Spleen (tissue), 11 donors: ENCODE data around the gene TRIM22. TPM values are rescaled to one million over a fixed set of nuclear protein-coding genes. Genes with fewer than 3 reads are reported as not detected.
A peak's percentile ranks its signal among the peaks of the same experiment; 100 is the strongest.
"Not testable (repeated sequence)": the region's sequence is repeated elsewhere in the genome, so short reads cannot be mapped to it uniquely, and the experiment has no call there.

Source experiments
- DNase-seq: peaks from one replicate; pipeline ENCODE4 v3.0.0-alpha.2; 2020
- H3K27ac ChIP-seq, 8 donors: fragments of 200-600 bp; sonication (generic) in 7 of 8; 1 replicate in 4 of 8; 2 replicates in 4 of 8; pipeline versions ENCODE4 v1.5.0 to v1.8.0; 2016 to 2021; ENCODE audit warnings: inconsistent platforms in 4 of 8, mild to moderate bottlenecking in 4 of 8, moderate library complexity in 1 of 8
- H3K27me3 ChIP-seq, 7 donors: fragments of 200-600 bp; sonication (generic) in 6 of 7; replicated peaks in 1 of 7; 1 replicate in 4 of 7; 2 replicates in 3 of 7; pipeline versions ENCODE4 v1.5.0 to v1.8.0; 2016 to 2021; ENCODE audit warnings: inconsistent platforms in 3 of 7, mild to moderate bottlenecking in 1 of 7
- H3K36me3 ChIP-seq, 6 donors: fragments of 200-600 bp; sonication (generic) in 5 of 6; 1 replicate in 4 of 6; 2 replicates in 2 of 6; pipeline versions ENCODE4 v1.5.0 to v1.8.0; 2016 to 2021; ENCODE audit warnings: inconsistent platforms in 2 of 6
- H3K4me1 ChIP-seq, 6 donors: fragments of 200-600 bp; sonication (generic) in 5 of 6; 1 replicate in 3 of 6; 2 replicates in 3 of 6; pipeline versions ENCODE4 v1.5.0 to v1.8.0; 2016 to 2021; ENCODE audit warnings: inconsistent platforms in 3 of 6
- H3K4me3 ChIP-seq, 8 donors: fragments of 200-600 bp; sonication (generic) in 7 of 8; 1 replicate in 4 of 8; 2 replicates in 4 of 8; pipeline versions ENCODE4 v1.5.0 to v1.8.0; 2016 to 2021; ENCODE audit warnings: inconsistent platforms in 4 of 8, mild to moderate bottlenecking in 4 of 8, moderate library complexity in 2 of 8
- H3K9me3 ChIP-seq, 8 donors: fragments of 200-600 bp; sonication (generic) in 7 of 8; 1 replicate in 4 of 8; 2 replicates in 4 of 8; pipeline versions ENCODE4 v1.5.0 to v1.8.0; 2016 to 2021; ENCODE audit warnings: inconsistent platforms in 4 of 8
- POLR2A ChIP-seq, 3 donors: fragments of 450-650 bp; IDR thresholded peaks; one replicate each; pipeline ENCODE4 v1.5.1; 2017; ENCODE audit warnings: antibody characterized with exemption in 3 of 3, mild to moderate bottlenecking in 1 of 3
- POLR2AphosphoS5 ChIP-seq, 3 donors: sonication (generic); formaldehyde crosslinking; IDR thresholded peaks; one replicate each; pipeline ENCODE4 v1.5.1; 2017; ENCODE audit warnings: antibody characterized with exemption in 3 of 3
- WGBS, 5 donors: extraction: QIAGEN DNeasy Blood & Tissue Kit in 3 of 5; methylation state at CpG; one replicate each; pipeline versions ENCODE4 v1.1.5 to v1.1.7; 2013 to 2018; 5-methylcytosine and 5-hydroxymethylcytosine counted together
- intact Hi-C: fragments of 100-400 bp; cut with DNase I; formaldehyde crosslinking; loops from one replicate; pipeline ENCODE4 v1.15.0; 2023; ENCODE audit warnings: low total_unique reads
- polyA plus RNA-seq, 3 donors: library from polyadenylated mRNA; stranded (reverse); fragments of 200-250 nt; gene quantifications; one replicate each; pipeline ENCODE4 v1.2.1, GENCODE V29; 2013
- total RNA-seq, 7 donors: library from RNA; depleted of rRNA in 3 of 7; stranded (reverse); fragments of >200 nt in 3 of 7; fragmentation: NEBNext Ultra II Directional in 4 of 7; extraction: Animal tissue kit (Norgen Biotek cat#: 25700) in 4 of 7; gene quantifications; one replicate each; pipeline versions ENCODE4 v1.1.0 to v1.2.1, GENCODE V29; 2016 to 2021
- TF ChIP-seq, protein P1 (sequence below), 11 experiments: fragments of 200-600 bp in 7 of 11; fragments of 450-650 bp in 4 of 11; sonication (generic) in 4 of 11; IDR thresholded peaks in 8 of 11; conservative IDR thresholded peaks in 3 of 11; 1 replicate in 7 of 11; 2 replicates in 4 of 11; pipeline versions ENCODE4 v1.4.0 to v1.8.0; 2016 to 2021; ENCODE audit warnings: antibody characterized with exemption in 11 of 11, inconsistent platforms in 4 of 11, mild to moderate bottlenecking in 1 of 11
- donor health status: healthy with polysubstance abuse.
- donor health status: DM: no; HTN: no; CAD: no; lungs with moderate emphysema.
- donor health status: DM: no; HTN: no; CAD: no.
- donor health status: Bipolar disorder and iron deficiency.
- donor health status: healthy.
- donor health status: DM: no; HTN: no; CAD: no.
- donor health status: DM: yes; HTN: yes; CAD: no.

TRIM22 gene
- total and polyA plus RNA-seq, 10 donors, result 152 to 336 (median 253) TPM

DNA sequence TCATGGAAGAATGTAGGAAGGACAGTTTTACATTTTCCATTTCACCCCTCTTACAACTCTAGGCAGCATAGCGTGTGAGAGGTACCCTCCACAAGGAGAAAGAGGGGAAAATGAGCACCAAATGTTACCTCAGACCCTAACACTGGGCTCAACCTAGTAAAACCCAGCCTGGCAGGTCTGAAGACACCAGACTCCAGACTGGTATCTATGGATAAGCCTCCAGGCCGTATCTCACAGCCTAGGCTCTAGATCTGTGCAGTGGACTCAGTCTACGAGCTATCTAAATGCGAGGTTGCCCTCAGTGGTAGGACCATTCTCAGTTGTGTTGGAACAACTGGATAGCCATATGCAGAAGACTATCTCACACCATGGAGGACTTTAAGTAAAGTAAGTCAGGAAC lies 15.2 kb upstream of the TRIM22 start:
- DNase-seq, result no peak
- intact Hi-C loops, result no loop called here
- WGBS, 5 donors, result 93 to 99% (median 95%) methylated on average over 4 of the region's 4 CpGs
- Histone ChIP-seq H3K36me3 (peaks cover 2 to 82% (median 38%) of the 10 kb centered on the region in 6 donors), H3K27me3 (no peaks in the 10 kb centered on the region), H3K9me3 (peaks cover 0 to 3% (median 0%) of the 10 kb centered on the region in 8 donors), H3K27ac (no peak overlapping the region), H3K4me3 (no peak overlapping the region), H3K4me1 (peaks cover 0 to 8% (median 0%) of the 10 kb centered on the region in 6 donors)
- TF ChIP-seq POLR2A (IDR thresholded peaks at IDR 0.05) (no peak), POLR2AphosphoS5 (IDR thresholded peaks at IDR 0.05) (no peak)
- TF ChIP-seq, protein P1, sequence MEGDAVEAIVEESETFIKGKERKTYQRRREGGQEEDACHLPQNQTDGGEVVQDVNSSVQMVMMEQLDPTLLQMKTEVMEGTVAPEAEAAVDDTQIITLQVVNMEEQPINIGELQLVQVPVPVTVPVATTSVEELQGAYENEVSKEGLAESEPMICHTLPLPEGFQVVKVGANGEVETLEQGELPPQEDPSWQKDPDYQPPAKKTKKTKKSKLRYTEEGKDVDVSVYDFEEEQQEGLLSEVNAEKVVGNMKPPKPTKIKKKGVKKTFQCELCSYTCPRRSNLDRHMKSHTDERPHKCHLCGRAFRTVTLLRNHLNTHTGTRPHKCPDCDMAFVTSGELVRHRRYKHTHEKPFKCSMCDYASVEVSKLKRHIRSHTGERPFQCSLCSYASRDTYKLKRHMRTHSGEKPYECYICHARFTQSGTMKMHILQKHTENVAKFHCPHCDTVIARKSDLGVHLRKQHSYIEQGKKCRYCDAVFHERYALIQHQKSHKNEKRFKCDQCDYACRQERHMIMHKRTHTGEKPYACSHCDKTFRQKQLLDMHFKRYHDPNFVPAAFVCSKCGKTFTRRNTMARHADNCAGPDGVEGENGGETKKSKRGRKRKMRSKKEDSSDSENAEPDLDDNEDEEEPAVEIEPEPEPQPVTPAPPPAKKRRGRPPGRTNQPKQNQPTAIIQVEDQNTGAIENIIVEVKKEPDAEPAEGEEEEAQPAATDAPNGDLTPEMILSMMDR (IDR thresholded peaks at IDR 0.05 in 8 of 11, conservative IDR thresholded peaks at IDR 0.05 in 3 of 11), result no peak

GRCh38 chr11:5679811-5680210 lies 9.8 kb upstream of the TRIM22 start:
- Histone ChIP-seq H3K27ac (no peak overlapping the region), H3K4me3 (no peak overlapping the region), H3K4me1 (peaks cover 0 to 43% (median 25%) of the 10 kb centered on the region in 6 donors), H3K36me3 (peaks cover 0 to 56% (median 35%) of the 10 kb centered on the region in 6 donors), H3K27me3 (no peaks in the 10 kb centered on the region), H3K9me3 (peaks cover 0 to 3% (median 0%) of the 10 kb centered on the region in 8 donors)
- no peak for DNase-seq
- TF ChIP-seq POLR2A (IDR thresholded peaks at IDR 0.05), result no peak
- TF ChIP-seq, protein P1 (IDR thresholded peaks at IDR 0.05 in 8 of 11, conservative IDR thresholded peaks at IDR 0.05 in 3 of 11), result no peak
- no peak for TF ChIP-seq POLR2AphosphoS5 (IDR thresholded peaks at IDR 0.05)
- intact Hi-C loops, result no loop called here
- 96 to 99% (median 97%) methylated on average over 7 of the region's 7 CpGs for WGBS, 5 donors

DNA sequence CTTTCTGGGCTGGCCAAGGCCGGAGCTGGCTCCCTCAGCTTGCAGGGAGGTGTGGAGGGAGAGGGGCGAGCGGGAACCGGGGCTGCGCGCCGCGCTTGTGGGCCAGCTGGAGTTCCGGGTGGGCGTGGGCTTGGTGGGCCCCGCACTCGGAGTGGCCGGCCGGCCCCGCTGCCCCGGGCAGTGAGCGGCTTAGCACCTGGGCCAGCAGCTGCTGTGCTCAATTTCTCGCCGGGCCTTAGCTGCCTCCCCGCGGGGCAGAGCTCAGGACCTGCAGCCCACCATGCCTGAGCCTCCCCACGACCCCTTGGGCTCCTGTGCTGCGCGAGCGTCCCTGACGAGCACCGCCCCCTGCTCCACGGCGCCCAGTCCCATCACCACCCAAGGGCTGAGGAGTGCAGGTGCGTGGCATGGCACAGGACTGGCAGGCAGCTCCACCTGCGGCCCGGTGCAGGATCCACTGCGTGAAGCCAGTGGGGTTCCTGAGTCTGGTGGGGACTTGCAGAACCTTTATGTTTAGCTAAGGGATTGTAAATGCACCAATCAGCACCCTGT lies 6.6 kb upstream of the TRIM22 start:
- peaks cover 0 to 60% (median 31%) of the 10 kb centered on the region in 6 donors for H3K4me1 ChIP-seq
- H3K27me3 ChIP-seq, H3K27ac ChIP-seq, intact Hi-C loops, H3K9me3 ChIP-seq: not testable (repeated sequence)
- H3K4me3 ChIP-seq, result peak overlapping the region in 1 of 8 donors; percentile 76
- DNase-seq, result peak; percentile 83
- H3K36me3 ChIP-seq, result peaks cover 0 to 37% (median 26%) of the 10 kb centered on the region in 6 donors
- WGBS, 5 donors, result 82 to 96% (median 91%) methylated on average over 13 to 33 of the region's 33 CpGs

DNA sequence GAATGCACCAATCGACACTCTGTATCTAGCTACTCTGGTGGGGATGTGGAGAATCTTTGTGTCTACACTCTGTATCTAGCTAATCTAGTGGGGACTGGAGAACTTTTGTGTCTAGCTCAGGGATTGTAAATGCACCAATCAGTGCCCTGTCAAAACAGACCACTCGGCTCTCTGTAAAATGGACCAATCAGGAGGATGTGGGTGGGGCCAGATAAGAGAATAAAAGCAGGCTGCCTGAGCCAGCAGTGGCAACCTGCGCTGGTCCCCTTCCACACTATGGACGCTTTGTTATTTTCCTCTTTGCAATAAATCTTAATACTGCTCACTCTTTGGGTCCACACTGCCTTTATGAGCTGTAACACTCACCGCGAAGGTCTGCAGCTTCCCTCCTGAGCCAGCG lies 6.0 kb upstream of the TRIM22 start:
- peak overlapping the region in 7 of 8 donors; percentile 81 to 97 (median 93) for H3K27ac ChIP-seq
- 36 to 58% (median 46%) methylated on average over 6 to 7 of the region's 7 CpGs for WGBS, 5 donors
- H3K4me3 ChIP-seq, result peak overlapping the region; percentile 44 to 76 (median 58)
- H3K9me3 ChIP-seq, H3K27me3 ChIP-seq, intact Hi-C loops, DNase-seq: not testable (repeated sequence)
- H3K36me3 ChIP-seq, result peaks cover 0 to 30% (median 20%) of the 10 kb centered on the region in 6 donors
- TF ChIP-seq POLR2AphosphoS5 (IDR thresholded peaks at IDR 0.05), result peak in 2 of 3 donors; percentile 29 to 76
- peaks cover 4 to 66% (median 35%) of the 10 kb centered on the region in 6 donors for H3K4me1 ChIP-seq

DNA sequence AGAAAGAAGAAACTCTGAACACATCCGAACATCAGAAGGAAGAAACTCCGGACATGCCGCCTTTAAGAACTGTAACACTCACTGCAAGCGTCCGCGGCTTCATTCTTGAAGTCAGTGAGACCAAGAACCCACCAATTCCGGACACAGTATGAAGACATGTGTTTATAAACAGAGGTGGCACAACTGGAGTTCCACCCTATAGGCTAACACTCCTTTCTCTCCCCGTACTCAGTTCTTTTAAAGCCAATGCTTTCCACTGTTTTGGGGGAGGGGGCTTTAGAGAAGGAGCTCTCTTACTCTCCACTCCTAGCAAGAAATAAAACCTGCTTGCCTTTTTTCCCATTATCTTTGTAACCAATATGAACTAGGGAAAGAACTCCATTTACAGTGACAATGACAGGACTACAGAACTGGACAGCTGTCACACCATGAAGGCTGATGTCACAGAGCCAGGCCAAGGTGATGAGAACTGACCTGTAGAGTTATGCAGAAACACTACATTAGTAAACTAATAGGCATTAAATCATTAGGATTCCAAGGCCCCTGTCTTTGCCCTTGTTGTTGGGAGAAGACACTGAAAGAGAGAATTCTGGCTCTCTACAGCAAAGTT lies 5.4 kb upstream of the TRIM22 start:
- 16 to 31% (median 19%) methylated on average over 6 to 8 of the region's 8 CpGs for WGBS, 5 donors
- Histone ChIP-seq H3K36me3 (peaks cover 0 to 25% (median 15%) of the 10 kb centered on the region in 6 donors), H3K4me3 (peak overlapping the region; percentile 44 to 76 (median 58)), H3K4me1 (peaks cover 9 to 72% (median 40%) of the 10 kb centered on the region in 6 donors), H3K9me3 (no peaks in the 10 kb centered on the region), H3K27ac (peak overlapping the region; percentile 81 to 97 (median 92)), H3K27me3 (no peaks in the 10 kb centered on the region)
- DNase-seq, result no peak
- TF ChIP-seq, protein P1 (IDR thresholded peaks at IDR 0.05 in 8 of 11, conservative IDR thresholded peaks at IDR 0.05 in 3 of 11), result no peak
- no peak for TF ChIP-seq POLR2A (IDR thresholded peaks at IDR 0.05)
- TF ChIP-seq POLR2AphosphoS5 (IDR thresholded peaks at IDR 0.05), result no peak
- intact Hi-C loops, result no loop called here
